Lung (tissue), 12 donors: Measurements from ENCODE around the gene TBC1D17. TPM values are rescaled to one million over a fixed set of nuclear protein-coding genes. Genes with fewer than 3 reads are reported as not detected.

Experiments used
- ATAC-seq: fragments of 200-7000 bp; cut with Tn5 transposase; one replicate; pipeline ENCODE4 v1.9.1; 2020; ENCODE audit warnings: moderate number of reproducible peaks; ENCODE audit not compliant: insufficient read depth, low FRiP score
- DNase-seq, 3 donors: peaks; one replicate each; pipeline ENCODE4 v3.0.0-alpha.2; 2013 to 2017
- H3K27ac ChIP-seq, 2 donors: one replicate each; pipeline ENCODE4 v1.5.1; 2013; ENCODE audit warnings: mild to moderate bottlenecking in 2 of 2, moderate library complexity in 2 of 2, control low read depth in 1 of 2, inconsistent platforms in 1 of 2, low read depth in 1 of 2, low read length in 1 of 2
- H3K27me3 ChIP-seq, 3 donors: one replicate each; pipeline ENCODE4 v1.5.1; 2013; ENCODE audit warnings: low read length in 2 of 3; ENCODE audit not compliant: control insufficient read depth in 3 of 3, insufficient read depth in 3 of 3
- H3K36me3 ChIP-seq, 4 donors: one replicate each; pipeline ENCODE4 v1.5.1; 2013; ENCODE audit warnings: low read length in 4 of 4, mild to moderate bottlenecking in 1 of 4, moderate library complexity in 1 of 4; ENCODE audit not compliant: control insufficient read depth in 4 of 4, insufficient read depth in 4 of 4
- H3K4me1 ChIP-seq, 5 donors: one replicate each; pipeline ENCODE4 v1.5.1; 2013; ENCODE audit warnings: low read length in 5 of 5, mild to moderate bottlenecking in 2 of 5, moderate library complexity in 1 of 5; ENCODE audit not compliant: control insufficient read depth in 5 of 5, insufficient read depth in 5 of 5
- H3K4me3 ChIP-seq: one replicate; pipeline ENCODE4 v1.5.1; 2013; ENCODE audit warnings: mild to moderate bottlenecking, control low read depth, moderate library complexity
- H3K9ac ChIP-seq, 2 donors: one replicate each; pipeline ENCODE4 v1.5.1; 2013; ENCODE audit warnings: low read length in 2 of 2, control low read depth in 1 of 2; ENCODE audit not compliant: insufficient read depth in 1 of 2
- H3K9me3 ChIP-seq, 4 donors: one replicate each; pipeline ENCODE4 v1.5.1; 2013; ENCODE audit warnings: low read length in 3 of 4, mild to moderate bottlenecking in 1 of 4, moderate library complexity in 1 of 4; ENCODE audit not compliant: control insufficient read depth in 4 of 4, insufficient read depth in 3 of 4
- CTCF ChIP-seq: IDR thresholded peaks from 2 replicates; pipeline ENCODE4 v1.5.1; 2012; ENCODE audit warnings: mild to moderate bottlenecking; ENCODE audit errors: control extremely low read depth, extremely low read depth
- WGBS, 2 donors: extraction: QIAGEN DNeasy Blood & Tissue Kit; methylation state at CpG; one replicate each; pipeline ENCODE4 v1.1.7; 2013; 5-methylcytosine and 5-hydroxymethylcytosine counted together
- polyA plus RNA-seq, 2 donors: library from polyadenylated mRNA; stranded (reverse); fragments of 200-250 nt; gene quantifications; one replicate each; pipeline ENCODE4 v1.2.1, GENCODE V29; 2013
- total RNA-seq, 2 donors: library from RNA; depleted of rRNA in 1 of 2; stranded (reverse); fragments of >200 nt in 1 of 2; gene quantifications; one replicate each; pipeline ENCODE4 v1.2.1, GENCODE V29; 2014 to 2021
- donor health status: control.
- donor health status: control.
- donor health status: Bipolar disorder and iron deficiency.
- donor health status: healthy.
- donor health status: DM: yes; HTN: yes; CAD: no.

TBC1D17 gene
- total and polyA plus RNA-seq, 4 donors: 23.3 to 52.9 (median 32.4) TPM

- peaks cover 4 to 25% (median 21%) of the 10 kb centered on the region in 4 donors for H3K36me3 ChIP-seq
Measured at GRCh38 chr19:49876422-49877019, 981 bp upstream of the TBC1D17 start.

GRCh38 chr19:49877879-49878743 lies 609 bp downstream of the TBC1D17 start:
- peak overlapping the region; percentile 83 to 97 for H3K27ac ChIP-seq
- H3K36me3 ChIP-seq: peaks cover 15 to 39% (median 33%) of the 10 kb centered on the region in 4 donors
- H3K4me3 ChIP-seq: peak overlapping the region; percentile 60
- ATAC-seq: peak; percentile 78
- WGBS, 2 donors: 10 to 11% methylated on average over 41 of the region's 41 CpGs
- peak overlapping the region; percentile 53 to 94 for H3K9ac ChIP-seq
- peaks cover 0 to 2% (median 0%) of the 10 kb centered on the region in 4 donors for H3K9me3 ChIP-seq
- peak; percentile 98 to 99 (median 99) for DNase-seq
- TF ChIP-seq CTCF: no peak
- H3K27me3 ChIP-seq: no peaks in the 10 kb centered on the region
- peaks cover 0 to 18% (median 7%) of the 10 kb centered on the region in 5 donors for H3K4me1 ChIP-seq

More at GRCh38 chr19:49876422-49877019, 981 bp upstream of the TBC1D17 start:
- Histone ChIP-seq H3K4me3 (peak overlapping the region; percentile 70), H3K27me3 (no peaks in the 10 kb centered on the region), H3K9ac (peak overlapping the region; percentile 98 to 99), H3K4me1 (peaks cover 0 to 18% (median 7%) of the 10 kb centered on the region in 5 donors), H3K27ac (peak overlapping the region; percentile 97 to 98), H3K9me3 (no peaks in the 10 kb centered on the region)
- peak; percentile 99 to 100 (median 99) for DNase-seq
- TF ChIP-seq CTCF: no peak
- WGBS, 2 donors: 0 to 1% methylated on average over 42 to 46 of the region's 46 CpGs
- peak; percentile 71 for ATAC-seq

- H3K4me3 ChIP-seq: no peak overlapping the region
- H3K36me3 ChIP-seq: peaks cover 17 to 45% (median 39%) of the 10 kb centered on the region in 4 donors
- 85 to 87% methylated on average over 9 of the region's 9 CpGs for whole genome bisulfite sequencing, 2 donors
- ATAC-seq (no peak), DNase-seq (no peak)
- H3K9ac ChIP-seq: peak overlapping the region in 1 of 2 donors; percentile 84
- peaks cover 0 to 2% (median 0%) of the 10 kb centered on the region in 4 donors for H3K9me3 ChIP-seq
- H3K27ac ChIP-seq: peak overlapping the region in 1 of 2 donors; percentile 97
- TF ChIP-seq CTCF: no peak
- H3K27me3 ChIP-seq: no peaks in the 10 kb centered on the region
- peaks cover 0 to 18% (median 7%) of the 10 kb centered on the region in 5 donors for H3K4me1 ChIP-seq
Measured at GRCh38 chr19:49878744-49879070, 1.2 kb downstream of the TBC1D17 start.
